ENCODE results near the gene ZBTB46. TPM values are rescaled to one million over a fixed set of nuclear protein-coding genes. Genes with fewer than 3 reads are reported as not detected.
A peak's percentile ranks its signal among the peaks of the same experiment; 100 is the strongest.

The ZBTB46 gene
- total RNA-seq, 1 experiment from 2014 or later, result 27.1 TPM

DNA sequence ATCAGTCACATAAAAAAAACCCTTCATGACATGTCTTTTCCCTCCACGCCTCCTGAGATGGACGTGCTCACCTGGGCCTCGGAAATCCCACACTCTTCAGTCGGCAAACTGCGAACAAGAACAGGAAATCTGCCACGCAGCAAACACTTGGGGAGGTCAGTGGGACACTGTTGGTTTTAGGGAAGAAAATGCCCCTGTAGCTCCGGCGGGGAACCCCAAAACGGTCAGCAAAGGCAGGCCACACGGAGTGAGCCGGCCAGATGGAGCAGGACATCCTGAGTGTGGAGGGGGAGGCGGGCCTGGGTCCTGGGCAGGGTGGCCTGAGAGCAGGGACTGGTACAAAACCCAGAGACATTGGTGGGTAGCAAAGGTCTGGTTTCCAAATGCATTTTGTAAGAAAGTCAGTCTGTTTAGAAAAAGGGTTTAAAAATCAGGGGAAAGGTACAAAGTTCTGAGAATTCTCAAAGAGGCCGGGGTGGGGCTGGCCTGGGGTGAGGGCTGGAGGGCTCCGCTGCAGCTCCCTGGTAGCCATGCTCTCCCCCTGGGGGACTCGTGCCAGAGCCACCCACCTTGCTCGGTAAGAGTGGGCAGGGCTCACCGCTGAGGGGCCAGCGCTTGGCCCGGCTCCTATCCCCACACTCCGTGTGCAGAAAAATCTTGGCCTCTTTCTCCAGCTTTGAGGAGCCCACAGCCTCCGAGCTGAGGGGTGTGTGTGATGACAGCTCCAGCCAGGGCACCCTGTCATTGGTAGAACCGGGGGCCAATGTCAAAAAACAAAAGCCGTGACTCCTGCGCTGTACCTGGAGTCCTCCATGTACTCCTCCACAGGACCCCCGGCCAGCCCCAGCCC is 86.3 kb downstream of the ZBTB46 start:
- H3K36me3 Mint-ChIP-seq (ENCODE audit: insufficient read depth in 1 of 3, low read depth in 3 of 3), result peaks cover 0 to 14% (median 14%) of the 10 kb centered on the region in 3 experiments; a peak in 4 of 7 replicates
- H3T11ph ChIP-seq (ENCODE audit: low read length), result no peak overlapping the region
- H4K91ac ChIP-seq (ENCODE audit: insufficient read length, low read depth, low read length), result no peak overlapping the region
- no peak overlapping the region for H4K8ac ChIP-seq (replicated peaks; ENCODE audit: insufficient read length, low read depth, low read length)
- H3K9me3 ChIP-seq (ENCODE audit: control insufficient read depth, low read depth, low read length), result no peaks in the 10 kb centered on the region
- no peaks in the 10 kb centered on the region for H4K20me1 ChIP-seq (ENCODE audit: control insufficient read depth, insufficient read depth, insufficient read length)
- no peak overlapping the region for H2BK15ac ChIP-seq (ENCODE audit: low read depth, low read length)
- H3K27ac Mint-ChIP-seq, result peak overlapping the region in 1 of 3 experiments; percentile 70; a peak in 2 of 7 replicates
- H4K5ac ChIP-seq (ENCODE audit: insufficient read length, low read depth, low read length), result no peak overlapping the region
- no peaks in the 10 kb centered on the region for H3K27me3 Mint-ChIP-seq (ENCODE audit: low read depth)
- H2BK120ac ChIP-seq (ENCODE audit: low read depth, low read length, poor library complexity, severe bottlenecking), result no peak overlapping the region
- H3K14ac ChIP-seq (ENCODE audit: insufficient read depth, low read length), result no peak overlapping the region
- H3K18ac ChIP-seq (ENCODE audit: insufficient read length, low read depth, low read length), result no peak overlapping the region
- H2BK12ac ChIP-seq (ENCODE audit: insufficient read length, low read depth, low read length), result no peak overlapping the region
- no peak overlapping the region for H3K4me2 ChIP-seq (ENCODE audit: insufficient read depth, insufficient read length, low read length)
- H2AFZ ChIP-seq (ENCODE audit: low read length), result no peak overlapping the region
- H3K27me3 ChIP-seq (ENCODE audit: insufficient read depth, low read length), result no peaks in the 10 kb centered on the region
- no peak overlapping the region for H2AK5ac ChIP-seq (ENCODE audit: insufficient read length, low read length)
- peaks cover 0 to 2% of the 10 kb centered on the region in 2 experiments; a peak in 1 of 4 replicates for H3K4me1 Mint-ChIP-seq
- TF ChIP-seq CTCF (conservative IDR thresholded peaks at IDR 0.05), result no peak
- H2BK5ac ChIP-seq (ENCODE audit: insufficient read length, low read length), result no peak overlapping the region
- no peak overlapping the region for H3K9ac ChIP-seq (ENCODE audit: extremely low read depth, insufficient read length, low read length)
- no peak overlapping the region for H3K56ac ChIP-seq (ENCODE audit: insufficient read length, low read depth, low read length)
- H3K23ac ChIP-seq (ENCODE audit: insufficient read length, low read depth, low read length), result no peak overlapping the region
- no peak overlapping the region for H2BK20ac ChIP-seq (ENCODE audit: low read depth, low read length, poor library complexity, severe bottlenecking)
- H3K9me3 Mint-ChIP-seq, result no peaks in the 10 kb centered on the region
- H3K79me2 ChIP-seq (ENCODE audit: insufficient read depth, low read length), result no peaks in the 10 kb centered on the region
- no peaks in the 10 kb centered on the region for H3K4me1 ChIP-seq (ENCODE audit: insufficient read depth, low read length)
- H3K27ac ChIP-seq (ENCODE audit: insufficient read length, low read depth, low read length), result no peak overlapping the region
- H3K23me2 ChIP-seq (ENCODE audit: insufficient read length, low read depth, low read length, poor library complexity, severe bottlenecking), result peaks cover 9% of the 10 kb centered on the region
- DNase-seq, result no peak
- no peak overlapping the region for H3K4me3 Mint-ChIP-seq
- H3K4ac ChIP-seq (ENCODE audit: low read depth, low read length), result no peak overlapping the region
- no peaks in the 10 kb centered on the region for H3K79me1 ChIP-seq (ENCODE audit: insufficient read depth, low read depth, low read length, poor library complexity, severe bottlenecking)
- no CpG with 5 or more reads among the region's 25 CpGs for WGBS (ENCODE audit: extremely low coverage, insufficient read length, low lambda C conversion rate)
